Amniotic epithelial cell (primary cell): ENCODE data around the gene SLC37A1.

Source experiments
- DNase-seq: peaks from one replicate; pipeline ENCODE4 v3.0.0-alpha.2; 2010; ENCODE audit warnings: low read depth

The SLC37A1 gene

DNA sequence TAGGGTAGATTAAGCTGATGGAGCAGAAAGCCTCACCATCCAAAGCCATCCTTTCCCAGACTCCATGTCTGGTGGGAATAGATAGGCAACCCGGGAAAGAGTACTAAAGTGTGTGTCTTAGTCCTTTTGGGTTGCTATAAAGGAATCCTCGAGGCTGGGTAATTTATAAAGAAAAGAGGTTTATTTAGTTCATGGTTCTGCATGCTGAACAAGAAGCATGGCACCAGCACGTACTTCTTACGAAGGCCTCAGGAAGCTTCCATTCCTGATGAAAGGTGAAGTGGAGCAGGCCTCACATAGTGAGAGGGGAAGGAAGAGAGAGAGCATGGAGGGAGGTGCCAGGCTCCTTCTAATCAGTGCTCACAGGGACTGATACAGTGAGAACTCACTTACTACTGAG, 6.2 kb upstream of the SLC37A1 start:
- DNase-seq: no peak

DNA sequence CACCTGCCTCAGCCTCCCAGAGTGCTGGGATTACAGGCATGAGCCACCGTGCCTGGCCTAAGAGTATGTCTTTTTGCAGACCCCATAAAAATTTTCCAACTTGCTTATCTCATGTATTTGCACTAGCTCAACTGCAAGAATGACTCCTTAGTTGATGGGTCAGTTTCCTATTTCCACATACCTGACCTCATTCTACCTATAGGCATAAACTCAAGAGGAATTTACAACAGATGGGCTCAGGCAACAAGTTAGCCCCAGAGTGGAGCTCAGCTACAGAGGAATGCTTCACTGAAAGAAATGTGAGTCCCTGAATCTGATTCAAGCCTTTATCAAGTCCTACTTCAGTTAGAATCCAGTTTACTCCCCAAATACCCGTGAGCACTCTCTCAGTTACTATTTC, 5.3 kb upstream of the SLC37A1 start:
- DNase-seq: no peak

DNA sequence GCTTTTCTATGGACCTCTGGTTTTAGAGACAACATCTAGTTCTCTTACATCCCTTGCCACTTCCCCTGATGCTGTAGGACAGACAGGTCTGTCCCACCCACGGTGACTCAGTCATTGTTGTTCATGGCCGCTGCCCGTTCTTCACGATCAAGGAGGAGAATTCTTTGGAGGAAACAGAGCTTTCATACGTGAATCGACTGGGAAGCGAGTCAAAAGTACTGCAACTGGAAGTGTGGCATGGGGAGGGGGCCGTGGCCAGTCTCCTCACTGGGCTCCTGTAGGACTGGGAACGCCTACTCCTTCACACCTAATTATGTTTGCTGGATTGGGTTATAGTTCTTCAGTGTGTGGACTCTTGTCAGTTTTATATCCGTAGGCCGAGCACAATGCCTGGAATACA, 4.4 kb upstream of the SLC37A1 start:
- DNase-seq: no peak

DNA sequence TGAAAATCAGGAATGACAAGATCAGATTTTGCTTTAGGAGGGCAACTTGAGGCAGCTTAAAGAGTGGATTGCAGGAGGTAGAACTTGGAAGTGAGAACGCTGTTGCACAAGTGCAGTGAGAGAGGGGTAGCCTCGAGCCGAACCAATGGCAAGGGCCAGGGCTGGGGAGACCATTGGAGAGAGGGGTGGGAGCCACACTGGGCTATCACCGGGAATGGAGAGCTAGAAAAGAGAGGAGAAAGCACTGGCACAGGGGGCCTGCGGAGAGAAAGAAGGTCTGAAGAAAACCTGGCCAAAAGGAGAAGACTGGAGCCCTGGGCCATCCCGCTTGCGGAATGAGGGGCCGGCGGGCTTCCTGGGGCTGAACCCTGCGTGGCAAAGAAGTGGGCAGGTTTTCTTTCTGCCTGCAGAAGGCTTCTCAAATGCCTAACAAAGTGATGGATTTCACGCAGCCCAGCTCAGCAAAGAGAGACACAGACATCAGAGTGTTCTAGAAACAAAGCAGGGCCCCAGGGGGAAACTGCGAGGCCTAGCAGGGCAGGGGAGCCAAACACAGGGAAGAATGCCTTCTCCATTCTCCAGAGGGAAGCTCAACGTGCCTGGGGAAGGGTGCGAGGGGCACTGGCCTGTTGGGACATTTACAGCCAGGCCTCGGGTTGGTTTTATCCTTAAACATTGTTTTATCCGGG, 1.2 kb upstream of the SLC37A1 start:
- DNase-seq: no peak

DNA sequence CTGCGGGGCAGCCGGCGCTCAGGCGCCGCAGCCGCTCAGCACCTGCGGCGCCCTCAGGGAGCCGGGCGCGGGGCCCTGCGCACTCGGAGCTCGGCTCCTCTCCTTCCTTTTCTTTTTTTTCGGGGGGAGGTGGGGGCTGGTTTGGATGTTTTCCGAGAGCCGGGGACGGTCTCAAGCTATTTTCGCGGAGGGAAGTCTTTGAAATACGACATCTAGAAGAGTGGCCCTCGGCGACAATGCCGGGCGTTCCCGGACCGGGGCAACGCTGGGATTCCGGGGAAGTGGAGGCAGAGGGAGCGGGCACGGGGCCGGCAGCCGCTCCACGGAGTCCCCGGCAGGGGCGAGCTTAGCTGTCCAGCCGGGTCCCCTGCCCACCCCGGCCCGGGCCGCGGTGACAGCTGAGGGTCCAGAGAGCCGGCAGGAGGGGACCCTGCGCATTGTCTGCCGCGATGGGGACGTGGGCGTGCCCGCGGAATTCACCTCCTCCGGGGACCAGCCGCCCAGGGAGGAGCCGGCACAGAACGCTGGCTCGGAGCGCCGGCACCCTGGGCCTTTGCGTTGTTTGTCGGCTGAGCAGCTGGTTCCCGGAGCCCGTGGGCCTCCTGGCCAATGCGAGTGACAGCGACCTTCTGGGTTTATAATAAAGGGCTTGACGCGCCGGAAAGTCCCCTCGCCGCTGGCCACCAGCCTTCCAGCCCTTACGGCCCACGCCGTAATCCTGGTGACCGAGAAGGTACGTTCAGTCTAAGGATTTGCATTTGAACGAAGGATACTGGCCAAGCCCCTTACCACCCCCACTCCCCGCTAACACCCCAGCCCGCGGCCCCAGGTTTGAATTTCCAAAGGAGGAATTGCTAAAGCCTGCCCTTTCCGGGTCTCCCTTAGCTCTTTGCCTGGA, 582 bp downstream of the SLC37A1 start:
- DNase-seq: no peak

DNA sequence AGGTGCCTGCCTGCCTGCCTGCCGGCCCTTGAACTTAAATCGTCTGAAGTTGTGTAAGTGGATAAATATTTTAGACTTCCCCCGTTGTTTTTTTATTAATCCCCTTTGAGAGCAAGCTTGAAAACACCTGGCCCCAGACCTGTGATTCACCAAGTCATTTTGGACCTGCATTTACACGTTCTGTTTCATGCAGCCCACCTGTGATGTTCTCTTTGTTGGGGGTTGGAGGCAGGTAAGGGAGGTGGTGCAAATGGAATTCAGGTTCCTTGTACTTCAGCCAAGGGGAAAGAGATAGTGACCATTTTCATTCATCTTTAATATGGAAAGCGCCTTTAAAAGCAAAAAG, 1.2 kb downstream of the SLC37A1 start:
- DNase-seq: no peak

DNA sequence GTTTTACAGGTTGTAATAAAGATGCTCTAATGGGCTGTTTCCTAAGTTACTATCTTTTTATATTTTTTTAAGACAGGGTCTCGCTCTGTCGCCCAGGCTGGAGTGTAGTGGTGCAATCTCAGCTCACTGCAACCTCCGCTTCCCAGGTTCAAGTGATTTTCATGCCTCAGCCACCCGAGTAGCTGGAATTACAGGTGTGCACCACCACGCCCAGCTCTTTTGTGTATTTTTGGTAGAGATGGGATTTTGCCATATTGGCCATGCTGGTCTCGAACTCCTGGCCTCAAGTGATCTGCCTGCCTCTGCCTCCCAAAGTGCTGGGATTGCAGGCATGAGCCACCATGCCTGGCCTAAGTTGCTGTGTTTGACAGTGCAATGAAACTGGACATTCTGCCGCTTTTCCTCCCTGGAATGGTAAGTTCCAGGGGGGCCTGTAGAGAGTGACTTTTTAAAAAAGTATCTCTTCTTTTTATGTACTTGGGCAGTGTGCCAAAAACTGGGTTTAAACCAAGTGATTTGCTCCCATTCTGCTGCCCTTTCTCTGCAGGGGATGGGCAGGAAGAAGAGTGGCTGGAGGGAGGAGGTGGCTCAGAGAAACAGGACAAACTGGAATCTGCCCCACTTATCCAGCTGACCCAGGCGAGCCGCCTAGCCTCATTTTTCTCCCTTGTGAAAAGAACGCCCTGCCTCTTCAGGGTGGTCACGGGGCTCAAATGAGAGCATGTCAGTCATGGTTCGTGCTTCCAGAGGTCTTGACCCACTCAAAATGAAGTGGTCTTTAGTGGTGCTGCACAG, 2.3 kb downstream of the SLC37A1 start:
- no peak for DNase-seq

DNA sequence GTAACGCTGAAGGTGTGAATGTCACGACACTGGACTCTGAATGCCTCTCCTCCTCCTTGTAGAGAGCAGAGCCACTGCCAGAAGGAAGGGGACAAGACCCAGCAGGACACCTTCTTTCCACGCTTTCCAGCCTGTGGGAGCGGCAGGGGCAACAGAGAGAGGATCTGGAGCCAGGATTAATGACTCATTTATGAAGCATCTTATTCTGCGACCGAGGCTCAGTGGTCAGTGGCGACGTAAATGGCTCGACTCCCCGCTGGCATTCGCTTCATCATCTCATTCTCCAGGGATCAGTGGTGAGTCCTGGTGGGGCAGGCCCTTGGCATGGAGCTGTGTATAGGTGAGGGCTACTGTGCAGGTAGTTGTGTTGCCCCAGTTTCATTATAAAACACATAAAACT, 4.6 kb downstream of the SLC37A1 start:
- peak; percentile 45 for DNase-seq

DNA sequence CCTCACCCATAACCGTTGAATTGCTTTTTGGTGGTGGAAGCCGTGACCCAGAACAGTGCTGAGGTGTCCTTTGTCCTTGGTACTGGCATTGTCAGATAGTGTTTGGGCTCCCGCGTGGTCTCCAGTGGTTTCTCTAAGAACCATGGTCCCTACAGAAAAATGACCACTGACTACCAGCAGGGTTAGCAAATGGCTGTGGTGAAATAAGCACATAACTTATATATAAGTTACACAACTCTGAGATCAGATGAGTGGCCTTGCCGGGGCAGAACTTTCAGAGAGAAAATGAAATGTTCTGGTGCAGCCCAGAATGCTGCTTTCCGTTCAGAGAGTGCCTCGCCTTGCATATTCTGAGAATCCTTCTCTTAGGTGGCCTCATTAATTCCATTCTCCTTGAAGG, 5.0 kb downstream of the SLC37A1 start:
- DNase-seq: peak; percentile 52

DNA sequence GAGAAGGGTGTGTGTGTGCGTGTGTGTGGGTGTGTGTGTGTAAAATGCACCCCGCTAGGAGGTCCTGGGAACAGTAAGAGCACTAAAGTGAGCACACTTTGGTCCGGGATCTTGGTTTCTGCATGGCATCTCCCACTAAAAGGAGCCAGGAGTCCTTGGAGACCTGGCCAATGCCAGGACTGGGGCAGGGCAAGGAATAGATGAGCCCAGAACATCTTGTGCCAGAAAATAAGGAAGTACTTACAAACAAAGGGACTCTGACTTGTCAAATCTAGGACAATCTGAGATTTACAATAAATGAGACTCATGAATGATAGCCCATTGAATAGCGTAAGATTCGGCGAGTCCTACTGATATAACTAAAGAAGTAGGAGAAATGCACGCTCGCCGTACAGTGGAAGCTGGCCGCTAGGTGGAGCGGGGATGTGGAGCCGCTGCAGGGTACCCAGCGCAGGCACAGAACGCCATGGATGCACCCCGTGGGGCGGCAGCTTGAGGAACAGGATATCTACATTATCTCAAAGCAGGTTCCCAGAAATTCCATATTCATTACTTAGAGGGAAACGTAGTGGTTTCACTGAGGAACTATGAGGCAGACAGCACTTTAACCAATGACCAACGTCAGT, 7.1 kb downstream of the SLC37A1 start:
- no peak for DNase-seq

DNA sequence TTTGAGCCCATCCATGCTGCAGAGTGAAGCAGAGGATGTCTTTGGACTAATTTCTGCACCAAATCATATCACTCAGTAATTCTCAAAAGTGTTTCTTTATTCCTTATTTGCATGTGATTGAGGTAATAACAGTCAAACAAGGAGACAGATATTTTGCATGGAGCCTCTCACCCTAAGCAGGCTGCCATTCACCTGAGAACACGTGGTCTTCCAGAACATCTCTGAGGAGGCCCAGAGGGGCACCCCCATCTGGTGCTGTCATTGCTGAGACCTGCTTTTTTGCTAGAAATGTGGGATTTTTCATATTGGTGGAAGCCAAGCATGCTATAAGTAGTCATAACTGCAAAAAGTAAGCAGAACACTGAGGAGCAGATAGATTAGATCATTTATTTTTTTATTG, 7.7 kb downstream of the SLC37A1 start:
- no peak for DNase-seq

DNA sequence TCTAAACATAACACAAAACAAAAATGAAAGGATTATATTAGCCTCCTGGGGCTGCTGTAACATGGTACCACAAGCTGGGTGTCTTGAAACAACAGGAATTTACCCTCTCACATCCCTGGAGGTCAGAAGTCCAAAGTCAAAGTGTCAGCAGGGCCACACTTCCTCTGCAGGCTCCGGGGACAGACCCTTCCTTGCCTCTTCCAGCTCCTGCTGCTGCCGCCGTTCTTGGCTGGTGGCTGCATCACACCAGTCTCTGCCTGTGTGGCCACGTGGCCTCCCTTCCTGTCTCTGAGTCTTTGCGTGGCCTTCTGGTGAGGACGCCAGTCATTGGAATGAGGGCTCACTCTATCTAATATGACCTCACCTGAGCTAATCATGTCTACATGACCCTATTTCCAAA, 8.2 kb downstream of the SLC37A1 start:
- DNase-seq: no peak

DNA sequence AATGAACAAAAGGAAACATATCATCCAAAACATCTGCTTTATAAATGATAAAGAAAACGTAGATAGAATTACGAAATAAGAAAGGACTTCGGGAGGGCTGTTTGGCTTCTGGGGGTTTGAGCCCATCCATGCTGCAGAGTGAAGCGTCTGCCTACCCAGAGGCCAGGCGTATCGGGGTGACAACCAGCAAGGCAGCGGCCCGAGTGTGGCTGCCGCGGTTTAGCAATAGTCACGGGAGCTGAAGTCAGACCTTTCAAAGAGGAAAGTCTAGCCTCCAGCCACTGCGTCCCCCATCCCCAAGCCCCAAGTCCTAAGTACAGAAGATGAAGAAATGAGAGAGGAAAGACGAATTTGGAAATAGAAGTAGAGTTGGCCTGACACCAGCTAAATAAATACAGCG, 8.6 kb downstream of the SLC37A1 start:
- DNase-seq: no peak

DNA sequence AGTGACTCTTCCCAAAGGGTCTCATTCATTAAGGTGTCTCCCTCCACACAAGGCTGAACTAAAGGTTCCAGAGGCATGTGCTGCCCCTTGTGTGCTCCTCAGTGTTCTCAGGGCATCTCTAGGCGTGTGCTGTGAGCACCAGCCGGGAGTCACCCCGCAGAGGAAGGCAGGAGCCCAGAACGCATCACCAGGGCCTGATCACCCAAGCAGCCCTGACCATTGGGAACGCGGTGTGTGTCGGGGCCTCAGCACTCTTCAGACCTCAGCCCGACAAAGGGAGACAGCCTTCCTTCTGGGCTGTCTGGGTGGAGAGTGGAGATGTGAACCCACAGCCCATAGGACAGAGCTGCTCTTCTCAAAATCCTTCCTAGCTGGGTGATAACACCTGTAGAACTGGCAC, 9.1 kb downstream of the SLC37A1 start:
- DNase-seq: no peak

DNA sequence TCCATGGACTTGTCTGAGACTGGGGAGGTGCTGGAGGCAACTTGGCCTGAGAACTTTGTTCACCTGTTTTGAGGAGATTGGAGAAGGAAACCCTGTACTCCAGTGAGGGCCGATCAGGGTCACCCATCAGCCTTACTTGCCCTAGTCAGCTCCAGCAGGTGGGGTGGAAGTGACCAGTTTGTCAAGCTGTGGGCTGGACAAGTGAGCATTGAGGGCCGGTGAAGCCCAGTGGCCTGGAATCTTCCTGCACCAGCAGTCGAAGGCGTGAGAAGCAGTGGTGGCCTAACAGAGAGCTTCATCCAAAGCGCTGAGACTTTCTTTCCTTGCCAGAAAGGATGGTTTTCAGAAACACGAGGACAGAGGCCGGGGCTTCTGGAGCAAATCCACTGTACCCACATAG, 9.6 kb downstream of the SLC37A1 start:
- DNase-seq: no peak

DNA sequence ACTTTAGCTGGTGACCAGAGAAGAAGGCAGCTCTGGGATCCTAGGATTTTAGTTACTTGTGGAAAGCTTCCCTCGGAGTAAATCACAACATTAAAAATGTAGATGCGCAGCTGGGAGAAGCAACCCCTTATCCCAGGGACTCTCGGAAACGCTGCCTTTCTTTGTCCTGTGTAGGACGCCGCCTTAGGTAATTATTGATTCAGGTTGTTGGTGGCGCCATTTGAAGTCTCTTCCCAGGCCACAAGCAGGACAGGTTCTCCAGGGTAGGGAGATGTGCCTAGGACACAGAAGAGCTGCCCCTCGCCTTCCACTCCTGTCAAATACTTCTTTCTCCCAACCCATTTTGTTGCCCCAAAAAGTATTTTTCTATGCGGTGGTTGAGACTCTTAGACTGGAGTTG, 10.3 kb downstream of the SLC37A1 start:
- DNase-seq: no peak

DNA sequence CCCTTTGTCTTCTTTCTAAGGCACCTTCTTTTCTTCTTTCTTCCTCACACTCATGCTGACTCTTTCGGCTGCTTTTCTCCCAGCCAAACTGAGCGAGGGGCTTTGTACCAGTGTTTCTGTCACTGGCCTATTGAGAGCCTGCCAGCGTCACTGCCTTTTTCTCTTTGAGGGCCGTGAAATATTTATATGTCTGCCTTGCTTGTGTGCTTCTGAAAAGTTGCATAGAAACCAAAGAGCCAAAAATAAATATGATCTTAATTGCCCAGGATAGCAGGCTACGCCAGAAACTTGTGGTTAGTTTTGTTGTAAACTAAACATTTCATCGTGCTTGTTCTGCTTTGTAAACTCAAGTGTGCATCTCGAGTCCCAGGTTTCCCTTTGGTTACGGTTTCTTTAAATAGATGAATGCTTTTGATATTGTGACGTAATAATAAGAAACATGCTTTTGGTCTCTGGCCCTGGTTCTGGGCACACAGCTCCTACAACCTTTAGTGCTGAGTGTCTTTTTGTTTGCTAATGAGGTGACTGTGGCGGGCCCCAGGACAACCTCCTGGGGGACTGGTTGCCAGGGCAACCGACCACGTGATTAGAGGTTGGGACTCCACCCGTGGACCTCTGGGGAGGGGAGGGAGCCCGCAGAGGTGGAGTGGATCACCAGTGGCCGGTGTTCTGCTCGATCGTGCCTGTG, 10.8 kb downstream of the SLC37A1 start:
- peak; percentile 40 for DNase-seq

DNA sequence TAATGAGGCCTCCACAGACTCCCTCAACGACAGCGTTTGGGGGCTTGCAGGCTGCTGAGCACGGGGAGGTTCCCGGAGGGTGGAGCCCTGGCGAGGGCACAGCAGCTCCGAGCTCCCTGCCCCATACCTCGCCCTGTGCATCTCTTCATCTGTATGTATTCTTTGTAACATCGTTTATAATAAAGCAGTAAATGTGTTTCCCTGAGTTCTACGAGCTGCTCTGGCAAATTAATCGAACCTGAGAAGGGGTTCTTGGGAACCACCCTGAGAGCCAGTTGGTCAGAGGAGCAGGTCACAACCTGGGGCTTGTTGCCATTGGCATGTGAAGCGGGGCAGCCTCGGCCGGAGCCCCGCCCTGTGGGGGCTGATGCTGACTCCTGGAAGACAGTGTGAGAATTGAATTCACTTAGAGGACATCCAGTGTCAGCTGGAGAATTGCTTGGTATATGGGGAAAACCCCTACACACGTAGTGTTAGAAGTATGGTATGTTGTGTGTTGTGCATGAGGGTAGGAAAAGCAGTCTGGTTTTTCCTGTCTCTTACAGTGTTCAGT, 11.5 kb downstream of the SLC37A1 start:
- DNase-seq: no peak

DNA sequence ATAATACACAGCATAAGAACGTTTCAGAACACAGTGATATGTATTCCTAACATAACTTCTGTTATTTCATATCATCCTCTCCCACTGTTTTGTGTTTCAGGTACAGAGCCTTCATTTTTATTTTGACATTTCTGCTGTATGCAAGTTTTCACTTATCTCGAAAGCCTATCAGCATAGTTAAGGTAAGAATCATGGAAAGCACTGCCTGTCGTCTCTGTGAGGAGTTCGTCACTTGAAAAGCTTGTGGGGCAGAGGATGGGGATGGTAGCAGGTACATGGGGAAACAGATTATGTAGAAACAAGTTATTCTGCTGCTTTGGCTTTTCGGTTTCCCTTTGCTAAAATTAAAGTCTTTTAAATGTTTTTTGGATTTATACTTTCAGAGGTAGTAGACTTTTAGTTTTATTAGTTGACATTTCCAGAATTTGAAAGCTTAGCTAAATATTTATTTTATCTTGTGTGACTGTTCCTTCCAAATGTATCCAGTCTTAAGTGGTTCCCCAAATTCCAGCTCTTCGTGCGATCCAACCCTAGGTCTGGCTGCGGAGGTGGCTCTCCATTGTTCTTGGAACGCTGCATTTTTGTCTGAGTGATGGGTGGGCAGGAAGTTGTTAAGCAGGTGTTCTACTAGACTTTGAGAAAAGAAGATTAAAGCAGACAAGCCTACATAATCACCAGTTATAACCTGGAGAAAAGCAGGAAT, 12.2 kb downstream of the SLC37A1 start:
- DNase-seq: no peak

DNA sequence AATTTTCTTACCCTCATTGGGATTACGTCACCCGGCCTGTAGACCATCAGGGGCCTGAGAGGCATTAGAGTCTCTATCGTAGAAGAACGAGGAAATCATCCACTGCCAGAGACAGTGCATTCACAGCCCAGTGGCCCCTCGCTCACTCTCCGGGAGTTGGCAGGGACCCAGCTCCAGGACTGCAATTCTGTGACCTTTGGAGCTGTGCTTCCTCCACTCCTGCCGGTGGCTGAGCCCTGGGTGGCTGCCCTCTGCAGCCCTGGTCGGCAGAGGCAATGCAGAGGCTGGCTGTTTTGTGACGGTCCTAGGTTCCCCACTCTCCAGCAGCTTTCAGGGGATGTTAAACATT, 12.7 kb downstream of the SLC37A1 start:
- no peak for DNase-seq

DNA sequence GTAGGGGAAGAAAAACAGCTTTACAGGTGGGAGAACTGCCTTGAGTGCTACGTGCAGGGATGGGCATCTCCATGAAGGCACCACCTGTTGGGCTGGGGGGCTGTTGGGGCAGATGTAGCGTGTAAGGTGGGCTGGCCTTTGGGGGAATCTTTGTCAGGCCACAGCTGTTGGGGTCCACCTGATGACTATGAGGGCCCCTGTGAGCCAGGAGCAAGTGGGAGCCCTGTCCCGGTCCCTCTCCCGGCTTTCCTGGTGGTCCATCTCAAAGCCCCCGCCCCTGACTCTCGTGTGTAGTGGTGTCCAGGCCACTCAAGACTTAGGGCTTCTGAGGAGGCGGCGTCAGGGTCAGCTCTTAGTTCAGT, 13.5 kb downstream of the SLC37A1 start:
- DNase-seq: no peak
